GM20431 (cell line): ENCODE data around the gene PRPSAP2.

Experiments used
- in situ Hi-C: fragments of 300-500 bp; cut with MseI, MboI; formaldehyde crosslinking; loops from one replicate; pipeline ENCODE4 v1.15.0; 2020; ENCODE audit warnings: low sequenced_read_pairs; ENCODE audit not compliant: unreplicated experiment

PRPSAP2 gene

DNA sequence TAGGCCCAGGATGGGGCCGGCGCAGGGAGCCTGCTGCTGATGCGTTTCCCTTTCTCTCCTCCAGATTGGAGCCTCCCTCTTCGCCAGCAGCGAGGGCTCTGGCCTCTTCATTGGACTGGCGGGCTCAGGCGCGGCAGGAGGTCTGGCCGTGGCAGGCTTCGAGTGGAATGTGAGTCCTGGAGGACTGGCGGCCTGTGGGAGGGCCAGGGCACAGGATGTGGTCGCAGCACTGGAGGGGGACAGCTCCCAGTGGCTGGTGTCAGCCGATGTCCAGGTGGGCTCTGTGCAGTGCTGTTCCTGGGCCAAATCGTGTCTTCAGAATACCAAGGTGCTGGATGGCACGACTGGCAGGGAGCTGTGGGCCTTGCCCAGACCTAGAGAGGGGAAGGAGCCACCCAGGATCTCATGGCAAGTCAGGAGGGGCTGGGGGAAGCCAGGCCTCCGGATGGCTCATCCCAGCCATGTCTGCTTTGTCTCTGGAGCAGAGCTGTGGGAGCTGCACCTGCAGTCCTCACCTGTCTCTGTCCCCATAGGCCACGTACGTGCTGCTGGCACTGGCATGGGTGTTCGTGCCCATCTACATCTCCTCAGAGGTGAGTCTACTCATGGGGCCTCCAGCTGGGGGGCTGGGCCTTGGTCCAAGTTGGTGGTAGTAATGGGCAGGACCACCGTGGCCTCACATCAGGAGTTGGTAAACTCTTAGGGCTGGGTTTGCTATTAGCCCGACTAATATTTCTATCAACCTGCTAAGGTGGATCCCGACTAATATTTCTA lies 101.3 kb downstream of the PRPSAP2 start:
- in situ Hi-C loops = no loop called here

DNA sequence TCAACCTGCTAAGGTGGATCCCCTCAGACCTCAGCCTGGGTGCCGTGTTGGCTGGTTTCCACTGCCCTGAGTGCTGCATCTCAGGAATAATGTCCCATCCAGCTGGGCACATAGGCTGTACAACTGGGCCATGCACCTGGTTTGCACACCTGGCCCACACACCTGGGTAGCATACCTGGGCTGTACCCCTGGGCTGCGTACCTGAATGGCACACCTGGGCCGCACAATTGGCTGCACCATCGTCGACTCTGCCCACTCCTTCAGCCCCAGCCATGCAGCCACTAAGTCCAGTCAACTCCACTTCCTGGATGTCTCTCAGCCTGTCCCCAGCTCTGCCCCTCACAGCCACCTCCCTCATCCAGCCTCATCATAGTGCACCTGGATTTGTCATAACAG lies 101.9 kb downstream of the PRPSAP2 start:
- in situ Hi-C loops = no loop called here

DNA sequence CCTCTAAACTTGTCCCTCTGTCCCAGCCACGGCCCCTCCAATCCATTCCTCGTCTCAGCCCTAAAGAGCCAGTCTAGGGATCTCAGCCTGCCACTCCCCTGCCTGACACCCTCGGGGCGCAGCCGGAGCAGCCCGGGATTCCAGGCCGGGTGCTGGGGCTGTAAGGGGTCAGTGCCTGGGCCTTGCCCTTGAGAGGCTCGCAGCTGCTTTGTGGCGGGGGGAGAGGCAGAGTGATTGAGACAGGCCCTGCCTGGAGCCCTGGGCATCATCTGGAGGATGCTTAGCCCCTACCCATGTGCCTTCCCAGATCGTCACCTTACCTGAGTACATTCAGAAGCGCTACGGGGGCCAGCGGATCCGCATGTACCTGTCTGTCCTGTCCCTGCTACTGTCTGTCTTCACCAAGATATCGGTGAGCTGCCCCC lies 102.3 kb downstream of the PRPSAP2 start:
- in situ Hi-C loops = no loop called here

DNA sequence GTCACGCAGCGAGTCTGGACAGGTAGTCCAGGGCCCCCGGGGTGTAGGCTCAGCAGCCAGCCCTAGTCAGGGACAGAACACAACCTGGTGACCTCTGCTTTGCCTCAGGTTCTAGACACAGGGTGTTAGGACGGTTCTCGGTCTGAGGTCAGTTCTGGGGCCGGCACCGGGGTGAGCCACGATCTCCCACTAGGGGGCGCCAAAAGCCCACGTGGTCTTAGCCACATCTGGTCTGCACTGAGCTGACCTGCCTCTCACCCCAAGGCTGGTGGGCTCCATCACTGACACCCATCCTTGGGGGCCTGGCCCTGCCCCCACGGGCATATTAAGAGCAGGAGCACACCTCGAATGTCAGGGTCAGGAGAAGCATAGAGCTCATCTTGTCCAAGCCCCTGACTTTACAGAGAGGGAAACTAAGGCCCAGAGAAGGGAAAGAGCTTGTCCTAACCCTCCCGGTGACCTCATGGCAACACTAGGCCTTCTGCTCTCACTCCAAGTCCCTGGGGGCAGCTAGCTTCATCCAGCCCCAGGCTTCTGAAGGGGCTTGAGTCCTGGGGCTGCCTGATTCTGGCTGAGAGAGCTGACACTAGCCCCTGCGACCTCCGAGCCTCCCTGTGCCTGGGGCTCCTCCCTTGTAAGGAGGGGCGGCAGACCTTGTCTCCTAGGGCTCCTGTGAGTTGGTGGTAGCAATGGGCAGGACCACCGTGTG lies 103.0 kb downstream of the PRPSAP2 start:
- in situ Hi-C loops = no loop called here

DNA sequence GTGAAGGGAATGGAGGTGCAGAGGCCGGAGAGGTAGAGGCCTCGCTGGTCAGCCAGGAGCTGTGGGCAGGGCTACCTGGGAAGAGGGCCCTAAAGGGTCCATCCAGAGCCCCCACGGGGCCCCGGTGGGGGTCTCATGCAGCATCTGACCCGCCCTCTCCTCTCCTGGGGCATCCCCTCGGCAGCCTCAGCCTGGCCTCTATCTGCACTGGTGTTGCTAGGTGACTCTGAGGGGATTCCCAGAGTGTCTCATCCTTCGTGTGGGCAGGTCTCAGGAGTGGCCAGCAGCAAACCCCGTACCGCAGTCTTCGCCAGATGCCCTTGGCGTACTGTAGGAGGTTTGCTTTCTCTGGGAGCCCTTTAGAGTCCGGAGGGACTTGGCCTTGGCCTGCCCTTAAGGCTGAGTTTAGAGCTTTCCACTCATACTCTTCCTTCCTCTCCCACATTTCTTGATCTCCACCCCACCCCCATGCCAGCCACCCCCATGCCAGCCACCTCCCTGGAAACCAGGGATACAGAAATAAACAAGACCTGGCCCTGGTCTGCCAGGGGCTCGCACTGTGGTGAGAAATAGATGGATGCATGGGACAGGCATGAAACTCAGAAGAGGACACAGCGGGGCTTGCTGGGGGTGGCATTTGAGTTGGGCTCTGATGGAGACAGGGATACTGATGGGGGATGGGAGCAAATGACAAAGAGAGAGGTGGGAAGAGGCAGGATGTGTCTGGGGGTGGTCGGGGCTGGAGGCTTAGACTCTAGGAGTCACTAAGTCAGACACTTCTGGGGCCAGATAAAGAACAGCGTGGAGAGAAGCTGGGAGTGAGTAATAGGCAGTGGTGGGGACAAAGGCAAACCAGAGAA lies 103.9 kb downstream of the PRPSAP2 start:
- in situ Hi-C loops = no loop called here

DNA sequence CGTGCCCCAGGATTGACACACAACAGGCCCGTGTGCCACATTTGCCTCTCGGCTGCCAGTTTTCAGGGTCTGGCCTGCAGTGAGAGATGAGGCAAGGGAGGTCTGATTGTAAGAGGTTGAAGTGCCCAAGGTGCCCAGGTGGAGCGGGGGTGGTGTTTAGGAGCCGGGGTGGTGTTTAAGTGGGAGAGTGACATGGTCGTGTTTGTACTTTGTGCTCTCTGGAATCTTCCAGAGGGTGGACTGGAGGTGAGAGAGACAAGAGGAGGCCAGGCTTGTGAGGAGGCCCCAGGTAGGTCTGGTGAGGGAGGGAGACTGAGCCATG lies 104.5 kb downstream of the PRPSAP2 start:
- in situ Hi-C loops = no loop called here

DNA sequence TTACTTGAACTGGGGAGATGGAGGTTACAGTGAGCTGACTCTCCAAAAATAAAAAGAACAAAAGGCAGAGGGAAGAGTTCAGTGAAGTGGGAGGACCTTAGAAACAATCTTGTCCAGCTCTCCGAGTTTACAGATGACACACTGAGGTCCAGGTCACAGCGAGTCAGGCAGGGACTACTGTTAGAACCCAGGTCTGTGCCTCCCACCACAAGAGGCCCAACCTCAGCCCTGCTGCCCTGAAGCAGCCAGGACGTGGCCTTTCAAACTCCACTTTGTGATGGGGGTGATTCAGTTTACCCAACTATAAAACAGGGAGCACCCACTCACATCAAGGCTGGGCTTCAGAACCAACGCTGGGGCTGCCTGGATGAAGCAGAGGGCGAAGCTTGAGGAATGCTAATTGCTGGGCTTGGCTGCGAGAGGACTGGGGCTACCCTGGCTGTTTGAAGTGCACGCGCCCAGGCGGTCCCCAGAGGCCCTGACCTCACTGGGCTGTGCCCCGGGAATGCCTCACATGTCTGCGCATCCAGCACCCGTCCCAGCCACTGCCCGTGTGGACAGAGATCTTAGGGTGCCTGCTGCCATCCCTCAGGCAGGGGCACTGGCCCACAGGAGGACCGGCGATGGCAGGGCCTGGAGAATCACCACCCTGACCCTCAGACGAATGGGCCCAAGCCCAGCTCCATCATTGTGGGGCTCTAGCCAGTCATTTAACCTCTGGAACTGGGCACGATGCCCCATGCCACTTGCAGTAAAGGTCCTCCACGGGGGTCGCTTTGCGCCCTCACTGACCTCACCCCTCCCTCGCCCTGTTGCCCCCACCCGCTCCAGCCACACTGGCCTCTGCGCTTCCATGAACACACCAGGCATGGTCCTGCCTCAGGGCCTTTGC lies 105.4 kb downstream of the PRPSAP2 start:
- in situ Hi-C loops = no loop called here

DNA sequence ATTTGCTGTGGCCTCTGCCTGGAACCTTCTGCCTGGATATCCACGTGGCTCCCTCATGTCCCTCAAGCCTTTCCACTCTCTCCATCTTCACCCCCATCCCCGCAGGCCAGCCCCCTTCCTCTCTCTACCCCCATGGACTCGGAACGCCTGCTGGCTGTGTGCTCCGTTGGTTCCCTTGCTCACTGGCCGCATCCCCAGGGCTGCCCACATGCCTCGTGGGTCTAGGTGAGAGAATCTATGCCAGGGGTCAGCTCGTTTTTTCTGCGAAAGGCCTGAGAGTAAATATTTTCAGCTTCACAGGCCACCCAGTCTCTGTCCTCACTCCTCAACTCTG lies 106.1 kb downstream of the PRPSAP2 start:
- in situ Hi-C loops = no loop called here

DNA sequence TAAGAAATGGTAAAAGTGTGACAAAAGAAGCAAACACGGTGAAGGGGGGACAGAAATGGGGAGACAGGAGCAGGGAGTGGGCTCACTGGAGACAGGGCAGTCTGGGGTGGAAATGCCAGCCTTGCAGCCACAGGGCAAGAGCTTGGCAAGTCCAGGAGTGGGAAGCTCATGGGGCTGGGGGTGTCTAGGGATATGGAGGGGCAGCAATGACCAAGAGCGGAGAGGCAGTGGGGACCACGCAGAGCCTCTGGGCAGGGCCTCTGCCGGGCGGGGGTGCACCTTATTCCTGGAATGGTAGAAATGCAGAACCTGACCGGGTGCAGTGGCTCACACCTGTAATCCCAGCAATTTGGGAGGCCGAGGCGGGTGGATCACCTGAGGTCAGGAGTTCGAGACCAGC lies 106.6 kb downstream of the PRPSAP2 start:
- in situ Hi-C loops = no loop called here

DNA sequence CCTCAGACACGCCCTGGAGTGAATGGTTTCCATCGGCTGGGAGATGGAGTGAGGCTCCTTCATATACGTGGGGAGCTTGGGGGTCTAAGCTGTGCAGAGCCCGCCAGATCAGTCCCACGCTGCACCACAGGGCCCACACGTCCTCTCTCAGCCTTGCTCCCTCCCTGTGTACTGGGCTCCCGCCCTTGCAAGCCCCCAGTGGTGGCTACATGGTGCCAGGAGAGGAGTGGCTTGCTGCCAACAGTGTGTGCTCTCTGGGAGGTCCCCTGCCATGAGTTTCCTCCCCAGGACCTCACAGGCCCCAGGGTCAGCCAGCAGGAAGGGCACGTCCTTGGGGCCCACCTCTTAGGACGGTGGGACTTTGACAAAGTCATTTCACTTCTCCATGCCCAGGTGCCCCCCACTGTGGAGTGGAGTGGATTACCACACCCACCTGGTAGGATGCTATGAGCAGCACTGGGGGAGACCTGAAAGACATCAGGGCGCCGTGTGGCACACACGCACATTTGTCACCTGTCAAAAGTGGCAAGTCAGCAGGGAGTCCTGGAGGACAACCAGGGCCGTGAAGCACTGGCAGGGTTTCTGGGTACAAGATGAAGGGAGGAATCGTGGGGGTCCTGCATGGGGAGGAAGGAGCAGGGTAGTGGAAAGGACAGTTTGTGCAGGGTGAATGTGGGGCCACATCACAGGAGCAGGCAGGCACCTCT lies 107.8 kb downstream of the PRPSAP2 start:
- in situ Hi-C loops = no loop called here

DNA sequence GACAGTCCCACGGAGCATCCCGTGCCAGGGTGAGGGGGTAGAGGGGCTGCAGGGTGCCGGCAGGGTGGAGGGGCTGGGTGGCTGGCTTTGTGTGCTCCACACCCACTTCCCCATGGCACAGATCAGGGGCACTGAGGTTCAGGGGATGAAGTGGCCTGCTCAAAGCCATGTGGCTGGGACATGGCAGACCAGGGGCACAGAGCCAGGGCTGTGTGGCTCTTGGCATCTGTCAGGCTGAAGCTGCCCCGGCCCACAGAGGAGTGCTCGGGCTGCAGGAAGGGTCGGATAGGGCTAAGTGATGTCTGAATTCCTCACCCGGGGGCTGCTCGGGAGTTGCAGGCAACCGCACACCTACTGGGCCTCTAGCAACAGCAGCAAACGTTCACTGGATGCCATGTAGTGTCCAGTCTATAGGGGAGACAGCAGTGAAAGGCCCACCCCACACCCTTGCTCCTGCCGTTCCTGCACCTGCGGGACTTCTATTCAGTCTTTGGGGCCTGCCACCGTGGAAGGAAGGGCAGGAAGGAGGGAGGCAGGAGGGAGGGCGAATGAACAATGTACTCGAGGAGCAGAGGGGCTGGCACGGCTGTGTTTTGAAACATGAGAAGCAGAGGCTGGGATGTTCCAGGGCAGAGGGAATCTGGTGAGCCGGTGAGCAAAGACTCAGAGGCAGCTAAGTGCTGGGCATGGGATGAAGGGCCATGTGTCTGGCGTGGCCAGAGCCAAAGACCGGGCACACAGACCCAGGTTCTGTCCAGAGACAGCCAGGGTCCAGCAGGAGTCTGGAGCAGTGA lies 109.1 kb downstream of the PRPSAP2 start:
- in situ Hi-C loops = no loop called here

DNA sequence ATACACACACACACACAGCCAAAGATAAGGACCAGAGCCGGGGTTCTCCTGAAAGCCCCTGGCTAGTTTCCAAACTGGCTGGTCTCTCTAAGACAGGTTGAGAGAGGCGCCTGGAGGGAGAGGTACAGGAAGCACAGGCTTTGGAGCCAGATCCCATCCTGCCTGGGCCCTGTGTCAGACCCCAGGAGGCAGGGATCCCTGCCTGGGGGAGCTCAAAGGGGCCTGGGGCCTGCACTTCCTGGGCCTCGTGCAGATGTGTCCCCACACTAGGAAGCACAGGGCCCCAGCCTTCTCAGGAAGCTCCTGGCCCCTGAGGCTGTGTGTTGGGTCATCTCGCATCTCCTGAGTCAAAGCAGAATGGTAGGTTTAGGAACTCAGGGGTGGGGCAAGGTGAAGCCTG lies 110.0 kb downstream of the PRPSAP2 start:
- in situ Hi-C loops = no loop called here

DNA sequence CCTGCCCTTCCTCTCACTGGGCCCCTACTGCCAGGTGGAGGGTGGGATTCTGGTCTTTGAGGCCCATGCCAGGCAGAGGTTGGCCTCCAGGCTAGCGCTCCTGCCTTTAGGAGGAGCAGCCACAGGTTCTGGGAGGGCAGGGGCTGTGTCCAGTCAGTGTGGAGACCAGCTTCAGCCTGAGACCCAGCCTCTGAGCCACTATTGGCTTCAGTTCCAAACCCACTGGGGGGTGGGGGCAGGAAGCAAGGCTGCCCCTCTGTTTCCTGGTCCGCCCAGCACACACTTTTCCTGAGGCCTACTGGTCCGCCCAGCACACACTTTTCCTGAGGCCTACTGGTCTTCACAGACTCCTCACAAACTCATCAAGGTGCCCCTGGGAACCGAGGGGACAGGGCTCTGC lies 110.4 kb downstream of the PRPSAP2 start:
- in situ Hi-C loops = no loop called here

DNA sequence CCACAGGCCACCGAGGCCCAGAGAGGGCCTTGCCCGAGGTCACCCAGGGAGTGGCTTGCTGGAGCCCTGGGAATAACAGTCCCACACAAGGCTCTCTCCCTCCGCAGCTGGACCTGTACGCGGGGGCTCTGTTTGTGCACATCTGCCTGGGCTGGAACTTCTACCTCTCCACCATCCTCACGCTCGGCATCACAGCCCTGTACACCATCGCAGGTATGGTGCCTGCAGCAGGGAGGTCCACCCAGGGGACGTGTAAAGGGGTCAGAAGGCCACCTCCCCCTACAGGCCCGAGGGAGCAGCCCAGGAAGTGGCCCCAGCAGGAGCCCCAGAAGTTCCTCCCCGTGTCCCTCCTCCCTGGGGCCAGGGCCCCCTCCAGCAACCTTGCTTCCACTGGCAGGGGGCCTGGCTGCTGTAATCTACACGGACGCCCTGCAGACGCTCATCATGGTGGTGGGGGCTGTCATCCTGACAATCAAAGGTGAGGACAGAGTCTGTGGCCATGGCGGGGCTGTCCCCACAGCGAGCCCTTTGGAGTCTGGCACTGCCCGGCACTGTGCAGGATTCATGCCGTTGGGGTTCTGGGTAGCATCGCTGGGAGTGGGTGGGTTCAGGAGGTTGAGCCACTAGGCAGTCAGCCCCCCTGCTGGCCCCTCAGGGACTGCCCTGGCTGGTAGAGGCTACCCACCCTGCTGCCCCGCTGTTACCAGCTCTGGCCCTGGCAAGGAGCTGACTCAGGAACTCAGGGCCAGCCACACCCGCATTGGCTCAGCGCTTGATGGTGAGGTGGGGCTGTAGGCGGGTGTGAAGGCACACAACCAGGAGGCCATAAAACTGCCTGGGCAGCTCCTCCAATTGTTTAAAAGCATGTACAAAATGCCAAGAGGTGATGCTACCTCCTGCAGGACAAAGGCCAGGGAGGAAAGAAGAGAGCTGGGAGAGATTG lies 111.3 kb downstream of the PRPSAP2 start:
- in situ Hi-C loops = no loop called here

DNA sequence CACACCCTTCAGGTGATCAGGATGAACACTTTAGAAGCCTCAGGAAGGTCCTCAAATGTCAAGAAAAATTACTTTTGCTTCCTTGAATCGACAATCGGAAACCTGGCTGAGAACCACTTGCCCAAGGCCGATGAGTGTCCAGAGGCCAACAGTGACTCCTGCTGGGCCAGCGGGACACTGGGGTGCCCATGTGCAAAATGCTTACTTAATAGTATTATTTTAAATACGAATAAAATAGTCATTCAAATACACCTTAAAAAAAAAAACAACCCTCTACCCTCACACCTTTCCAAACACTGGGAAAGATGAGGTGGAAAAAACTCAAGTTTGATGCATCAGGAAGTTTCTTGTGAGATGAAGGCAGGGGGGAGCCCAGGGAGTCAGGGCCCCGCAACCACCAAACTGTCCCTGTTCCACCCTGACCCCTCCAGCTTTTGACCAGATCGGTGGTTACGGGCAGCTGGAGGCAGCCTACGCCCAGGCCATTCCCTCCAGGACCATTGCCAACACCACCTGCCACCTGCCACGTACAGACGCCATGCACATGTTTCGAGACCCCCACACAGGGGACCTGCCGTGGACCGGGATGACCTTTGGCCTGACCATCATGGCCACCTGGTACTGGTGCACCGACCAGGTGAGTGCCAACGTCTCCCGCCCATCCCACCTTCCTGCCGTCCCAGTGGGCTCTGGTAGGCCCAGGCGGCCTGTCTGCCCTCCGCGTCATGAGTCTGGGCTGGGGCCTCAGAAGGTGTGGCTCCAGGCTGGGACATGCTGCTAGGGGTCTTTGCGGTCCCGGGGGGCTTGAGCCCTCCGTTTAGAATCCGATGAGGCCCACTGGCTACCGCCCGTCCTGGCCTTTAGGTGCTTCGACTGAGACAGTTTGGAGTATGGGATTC lies 112.9 kb downstream of the PRPSAP2 start:
- in situ Hi-C loops = no loop called here

DNA sequence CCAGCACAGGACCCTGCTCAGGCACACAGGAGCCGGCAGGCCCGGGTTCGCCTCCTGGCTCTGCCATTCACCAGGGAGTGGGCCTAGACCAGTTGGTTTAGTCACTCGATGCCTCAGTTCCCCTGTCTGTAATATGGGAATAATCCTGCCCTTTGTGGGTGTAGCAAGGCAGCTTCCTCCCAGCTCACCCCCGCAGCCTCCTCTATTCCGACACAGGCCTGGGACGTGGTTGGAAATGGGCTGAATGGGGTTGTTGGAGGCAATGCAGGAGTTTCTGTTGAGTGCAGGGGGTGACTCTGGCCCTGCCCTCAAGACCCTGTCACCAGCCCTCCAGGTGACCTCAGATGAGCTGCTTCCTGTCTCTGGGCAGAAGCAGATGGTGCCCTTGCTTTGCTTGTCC lies 113.9 kb downstream of the PRPSAP2 start:
- in situ Hi-C loops = no loop called here
